GM19452 (cell line): ENCODE measurements around the gene TEX264.

ENCODE experiments used
- ATAC-seq: cut with Tn5 transposase; IDR thresholded peaks from one replicate; pipeline ENCODE4 v1.9.1; 2021; ENCODE audit not compliant: unreplicated experiment

TEX264 gene

DNA sequence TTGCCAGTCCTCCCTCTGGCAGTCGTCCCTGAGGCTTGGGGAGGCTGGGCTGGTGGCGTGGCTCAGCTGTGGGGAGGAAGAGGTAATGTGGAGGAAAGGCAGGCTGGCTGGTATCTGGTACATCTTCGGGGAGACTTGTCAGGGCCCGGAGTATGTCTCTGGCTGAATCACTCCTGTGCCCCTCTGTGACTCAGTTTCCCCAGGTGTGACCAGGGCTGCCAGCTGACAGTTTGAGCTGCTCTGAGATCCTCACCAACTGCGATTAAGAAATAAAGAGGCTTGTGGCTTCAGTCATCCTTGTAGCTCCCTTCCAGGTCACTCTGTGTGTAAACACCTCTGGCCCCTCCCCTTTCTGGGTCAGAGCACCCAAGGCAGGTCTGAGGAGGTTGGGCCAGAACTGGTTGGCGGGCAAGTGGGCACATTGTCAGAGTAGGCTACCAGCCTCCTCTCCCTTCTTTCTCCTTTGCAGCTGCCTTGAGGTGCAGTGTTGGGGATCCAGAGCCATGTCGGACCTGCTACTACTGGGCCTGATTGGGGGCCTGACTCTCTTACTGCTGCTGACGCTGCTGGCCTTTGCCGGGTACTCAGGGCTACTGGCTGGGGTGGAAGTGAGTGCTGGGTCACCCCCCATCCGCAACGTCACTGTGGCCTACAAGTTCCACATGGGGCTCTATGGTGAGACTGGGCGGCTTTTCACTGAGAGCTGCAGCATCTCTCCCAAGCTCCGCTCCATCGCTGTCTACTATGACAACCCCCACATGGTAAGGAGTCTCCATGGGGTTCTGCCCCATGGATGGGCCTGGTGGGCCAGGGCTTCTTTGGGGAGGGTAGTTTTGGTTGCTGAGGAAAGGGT is 3.0 kb downstream of the TEX264 start:
- no peak for ATAC-seq

DNA sequence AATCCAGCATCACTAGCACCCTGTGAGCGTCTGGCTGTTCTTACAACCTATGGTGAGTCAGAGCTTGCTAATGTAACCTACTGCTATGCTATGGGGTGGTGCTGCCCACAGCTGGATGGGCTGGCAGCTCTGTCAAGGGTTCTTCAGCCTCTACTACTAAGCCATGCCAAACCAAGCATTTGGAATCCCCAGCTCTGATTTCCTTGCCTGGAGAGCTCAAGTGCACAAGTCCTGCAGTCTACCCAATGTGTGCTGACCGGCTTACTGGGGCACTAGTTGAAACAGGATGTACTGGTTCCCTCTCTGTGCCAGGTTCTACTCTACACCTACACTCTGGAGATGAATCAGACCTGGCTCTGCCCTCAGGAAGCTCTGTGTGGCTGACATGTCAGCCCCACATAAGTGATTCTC is 4.2 kb downstream of the TEX264 start:
- ATAC-seq = no peak

DNA sequence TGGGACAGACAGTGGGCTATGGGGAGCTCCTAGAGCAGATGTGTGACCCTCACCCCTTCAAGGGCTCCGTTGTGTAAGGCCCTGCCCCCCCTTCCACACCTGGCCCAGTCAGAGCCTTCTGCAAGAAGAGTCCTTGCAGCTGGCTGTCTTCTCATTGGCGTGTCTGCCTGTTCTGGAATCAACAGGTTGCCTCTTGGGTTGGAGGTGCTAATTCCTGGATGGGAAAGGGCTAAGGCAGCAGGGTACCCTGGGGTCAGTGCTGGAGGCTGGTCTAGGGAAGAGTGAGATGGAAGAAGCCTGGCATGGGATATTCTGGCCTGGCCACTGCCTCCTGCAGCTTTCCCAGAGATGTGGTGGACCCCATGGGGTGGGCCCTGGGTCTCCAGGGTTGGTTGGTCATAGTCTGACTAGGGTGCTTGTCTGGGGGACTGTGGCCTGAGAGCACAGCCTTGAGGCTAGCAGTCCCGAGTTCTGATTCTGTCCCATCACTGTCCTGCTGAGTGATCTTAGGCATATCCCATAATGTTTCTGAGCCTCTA is 5.1 kb downstream of the TEX264 start:
- no peak for ATAC-seq

DNA sequence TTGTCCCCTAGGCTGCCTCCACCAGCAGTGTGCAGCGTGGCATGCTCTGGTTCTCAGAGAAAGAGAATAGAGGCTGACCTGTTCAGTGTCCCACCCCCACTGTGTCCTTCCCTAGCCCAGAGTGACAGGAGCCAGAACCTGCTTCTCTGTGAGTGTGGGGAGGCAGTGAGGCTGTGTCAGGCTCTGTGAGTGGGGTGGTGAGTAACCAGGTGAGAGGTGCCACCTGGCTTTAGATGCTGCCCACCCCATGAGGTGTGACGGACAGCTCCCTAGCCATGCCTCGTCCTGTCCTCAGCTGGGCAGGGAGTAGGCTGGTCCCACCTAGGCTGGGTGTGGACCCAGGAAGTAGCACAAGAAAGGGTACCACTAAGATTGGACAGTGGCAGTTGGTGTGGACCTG is 6.3 kb downstream of the TEX264 start:
- no peak for ATAC-seq

DNA sequence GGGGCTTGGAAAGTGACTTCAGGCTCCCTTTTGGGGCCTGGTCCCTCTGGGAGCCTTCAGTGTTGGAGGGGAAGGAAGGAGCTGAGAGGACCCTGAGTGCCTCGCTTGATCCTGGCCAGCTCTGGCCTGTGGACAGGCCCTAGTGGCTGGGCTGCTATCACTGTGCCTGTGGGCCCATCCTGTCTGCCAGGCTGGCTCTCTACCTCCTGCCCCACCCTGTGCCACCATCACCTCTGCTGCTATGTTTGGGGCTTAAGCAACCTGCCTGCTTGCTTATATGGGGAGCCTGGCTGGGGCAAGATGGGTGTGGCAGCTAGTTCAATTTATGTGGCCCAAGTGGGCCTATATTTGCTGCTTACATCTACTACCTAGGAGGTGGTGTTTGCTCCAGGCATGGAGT is 7.1 kb downstream of the TEX264 start:
- ATAC-seq = no peak

DNA sequence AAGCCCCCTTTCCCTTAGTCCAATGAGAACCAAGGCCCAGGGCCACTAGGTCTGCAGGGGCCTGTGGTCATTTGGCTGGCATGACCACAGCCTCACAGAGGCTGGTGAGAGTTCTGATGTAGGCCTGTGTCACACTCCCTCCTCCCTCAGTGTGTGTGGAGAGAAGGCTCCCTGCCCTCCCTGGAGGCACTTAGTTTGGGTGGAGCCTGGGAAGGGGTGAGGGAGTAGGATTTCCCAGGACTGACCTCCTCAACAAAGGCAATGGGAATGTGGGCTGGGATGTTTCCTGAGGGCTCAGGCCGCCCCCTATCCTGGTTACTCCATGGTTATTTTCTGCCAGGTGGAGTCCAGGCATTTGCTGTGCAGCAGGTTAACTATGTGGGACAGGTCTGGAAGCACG is 7.6 kb downstream of the TEX264 start:
- ATAC-seq = no peak

DNA sequence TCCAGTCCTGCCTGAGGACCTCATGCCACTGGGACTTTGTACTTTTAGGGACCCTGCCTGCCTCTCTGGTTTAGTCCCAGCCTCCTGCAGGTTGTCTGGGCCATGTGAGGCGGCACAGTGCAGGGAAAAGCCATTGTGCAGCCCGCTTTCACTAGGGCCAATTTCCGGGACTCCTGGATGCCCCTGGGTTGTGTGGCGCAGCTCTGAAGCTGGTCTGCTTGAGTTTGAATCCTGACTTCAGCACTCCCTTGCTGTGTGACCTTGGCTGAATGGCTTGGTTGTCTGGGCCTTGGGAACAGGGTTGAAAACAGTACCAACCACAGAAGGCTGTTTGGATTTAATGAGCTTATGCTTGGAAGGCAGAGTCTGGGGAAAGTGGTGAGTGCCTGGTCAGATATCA is 8.3 kb downstream of the TEX264 start:
- no peak for ATAC-seq

DNA sequence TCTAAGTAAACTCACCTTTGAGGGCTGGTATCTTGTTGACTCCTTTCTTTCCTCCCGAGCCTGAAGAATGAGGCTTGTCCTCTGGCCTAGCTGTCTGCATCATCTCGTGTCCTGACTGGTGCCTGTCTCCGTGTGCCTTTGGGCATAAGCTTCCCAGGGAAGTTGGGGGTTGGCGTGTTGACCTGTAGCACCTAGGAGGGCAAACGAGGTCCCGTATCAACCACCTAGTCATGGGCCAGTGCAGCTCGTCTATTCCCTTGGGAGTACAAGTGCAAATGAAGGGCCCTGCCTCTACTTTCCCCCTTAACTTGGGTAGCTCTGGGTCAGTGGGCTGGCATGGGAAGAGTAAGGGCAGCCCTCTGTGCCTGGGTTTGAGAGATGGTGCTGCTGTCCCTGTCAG is 8.7 kb downstream of the TEX264 start:
- ATAC-seq = no peak

DNA sequence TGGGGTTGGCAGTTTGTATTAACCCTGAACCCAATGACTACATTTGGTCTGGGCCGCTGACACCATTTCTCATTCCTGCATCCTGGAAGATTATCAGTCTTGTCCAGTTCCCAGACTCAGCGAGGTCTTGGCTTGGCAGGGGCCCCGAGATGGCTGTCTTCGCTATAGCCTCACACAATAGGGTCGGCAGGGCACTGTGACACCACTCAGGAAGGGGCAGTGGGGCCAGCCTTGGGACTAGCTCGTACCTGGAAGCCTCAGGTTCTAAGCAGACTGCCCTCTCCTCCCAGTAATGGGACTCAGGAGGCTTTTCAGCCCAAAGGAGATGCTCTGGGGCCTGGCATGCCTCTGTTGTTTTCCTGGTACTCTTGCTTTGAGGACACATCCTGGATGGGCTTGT is 9.1 kb downstream of the TEX264 start:
- ATAC-seq = no peak

DNA sequence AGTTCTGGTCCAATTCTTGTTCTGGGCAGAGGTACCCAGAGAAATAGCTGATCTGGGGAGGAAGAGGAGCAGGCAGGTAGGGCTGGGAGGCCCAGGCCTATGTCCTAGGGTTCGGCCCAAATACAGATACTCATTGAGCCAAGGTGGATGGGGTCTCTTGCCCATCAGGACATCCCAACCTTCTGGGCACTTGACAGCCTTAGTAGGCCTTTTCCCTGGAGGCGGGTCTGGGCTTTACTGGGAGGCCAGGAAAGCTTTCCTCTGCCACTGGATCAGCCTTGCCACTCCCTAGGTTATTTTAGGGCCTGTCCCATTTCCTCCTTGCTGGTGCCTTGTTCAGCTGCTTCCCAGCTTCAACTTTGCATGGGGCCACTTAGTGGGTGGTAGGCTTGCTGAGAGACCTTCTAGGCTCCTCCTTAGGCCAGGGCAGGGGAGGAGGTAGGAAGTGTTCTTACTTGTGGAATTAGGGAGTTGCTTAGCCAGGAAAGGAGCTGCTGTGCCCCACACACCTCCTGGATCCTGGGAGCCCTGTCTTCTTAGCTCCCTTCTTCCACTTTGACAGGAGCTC is 9.7 kb downstream of the TEX264 start:
- no peak for ATAC-seq

DNA sequence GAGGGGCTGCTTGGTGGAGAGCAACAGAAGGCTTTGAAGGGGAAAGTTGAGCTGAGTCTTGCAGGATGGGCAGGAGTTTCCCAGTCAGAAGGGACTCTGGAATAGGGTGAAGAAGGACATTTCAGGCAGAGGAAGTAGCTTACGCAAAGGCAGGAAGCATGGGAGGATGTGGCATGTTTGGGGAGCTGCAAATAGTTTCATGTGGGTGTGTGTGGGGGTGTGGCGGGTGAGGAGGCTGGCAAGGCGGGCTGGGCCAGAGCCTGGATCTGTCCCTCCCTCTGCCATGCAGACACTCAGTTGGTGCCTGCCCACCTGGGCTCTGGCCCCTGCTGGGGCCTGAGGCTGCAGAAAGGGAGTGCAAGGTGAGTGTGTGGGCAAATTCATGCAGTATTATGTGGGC is 10.4 kb downstream of the TEX264 start:
- no peak for ATAC-seq

DNA sequence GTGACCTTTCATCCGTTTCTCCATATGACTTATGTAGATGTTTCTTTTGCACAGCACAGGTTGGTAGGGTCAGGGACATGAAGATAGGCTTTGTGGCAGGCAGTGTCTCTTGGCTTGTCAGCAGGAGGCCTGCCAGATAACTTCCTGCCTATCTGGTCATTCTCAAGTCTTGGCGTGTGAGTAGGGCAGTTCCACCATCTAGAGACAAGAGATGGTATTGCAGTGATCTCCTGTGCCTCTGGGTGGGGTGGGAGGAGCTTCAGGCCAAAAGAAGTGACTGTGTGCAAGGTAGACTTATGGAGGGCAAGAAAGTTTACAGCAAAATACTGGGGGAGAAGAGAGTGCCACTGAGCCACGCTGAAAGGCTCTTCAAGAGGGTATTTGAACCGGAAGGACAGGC is 11.0 kb downstream of the TEX264 start:
- peak; percentile 75 for ATAC-seq

DNA sequence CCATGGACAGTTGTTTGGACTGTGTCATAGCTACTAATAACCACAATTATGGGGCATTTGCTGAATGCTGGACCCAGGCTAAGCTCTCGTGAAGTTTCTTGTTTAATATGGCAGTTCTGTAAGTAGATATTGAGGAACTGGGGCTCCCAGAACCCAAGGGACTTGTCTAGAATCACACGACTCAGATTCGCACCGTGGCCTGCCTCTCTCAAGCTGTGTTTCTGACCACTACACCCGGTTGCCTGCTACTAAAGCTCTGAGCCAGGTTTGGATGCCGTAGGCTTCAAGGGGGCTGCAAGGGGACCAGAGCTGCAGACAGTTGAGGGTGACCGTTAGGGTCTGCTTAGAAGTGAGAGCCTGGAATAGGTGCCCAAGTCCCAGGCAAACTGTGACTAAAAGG is 11.5 kb downstream of the TEX264 start:
- no peak for ATAC-seq

DNA sequence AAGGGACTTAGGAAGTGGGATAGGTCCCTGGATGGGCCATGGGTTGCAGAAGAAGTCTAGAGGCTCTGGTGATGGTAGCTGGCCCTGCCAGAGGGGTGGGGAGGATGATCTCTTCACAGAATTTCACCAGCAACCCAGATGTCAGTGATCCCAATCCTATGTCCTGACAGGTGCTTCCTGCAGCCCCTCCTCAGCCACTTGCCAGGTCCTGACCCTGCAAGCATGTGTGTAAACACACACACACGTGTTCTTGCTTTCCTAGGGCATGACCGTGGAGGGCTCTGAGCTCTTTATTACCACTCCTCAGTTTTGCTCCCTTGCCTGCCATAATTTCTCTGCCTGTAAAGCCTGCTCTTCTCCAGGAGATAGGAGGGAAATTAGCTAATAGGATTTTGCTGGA is 12.5 kb downstream of the TEX264 start:
- ATAC-seq = no peak

DNA sequence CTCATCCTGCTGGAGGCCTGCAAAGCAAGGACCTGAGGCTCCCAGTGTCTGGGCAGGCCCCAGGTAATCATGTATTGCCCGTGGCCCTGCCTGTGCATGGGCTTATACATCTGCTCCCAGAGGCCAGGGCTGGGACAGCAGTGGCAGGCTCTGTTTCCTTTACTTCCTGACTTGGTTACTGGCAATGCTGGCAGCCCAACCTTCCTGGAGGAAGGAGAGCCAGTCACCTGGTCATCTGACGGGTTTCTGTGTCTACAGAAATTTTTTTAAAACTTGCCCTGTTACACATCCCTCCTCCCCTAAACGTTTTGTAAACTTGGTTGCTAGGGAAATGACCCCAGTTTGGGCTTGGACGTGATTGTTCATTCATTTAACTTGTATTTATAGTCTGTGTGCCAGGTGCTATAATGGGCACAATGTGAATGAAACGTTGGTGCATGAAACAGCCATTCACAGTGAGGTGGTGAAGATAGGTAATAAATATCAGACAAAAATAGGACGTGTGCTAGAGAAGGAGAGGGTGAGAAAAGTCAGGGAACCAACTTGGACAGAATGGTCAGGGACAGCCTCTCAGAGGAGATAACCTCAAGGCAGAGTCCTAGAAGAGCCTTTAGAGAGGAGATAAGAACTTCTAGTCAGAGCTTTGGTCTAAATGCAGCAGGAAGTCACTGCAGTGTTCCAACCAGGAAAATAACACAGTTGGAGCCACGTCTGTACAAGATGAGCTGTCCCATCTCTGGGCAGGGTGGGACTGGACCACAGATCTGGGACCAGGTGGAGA is 14.1 kb downstream of the TEX264 start:
- ATAC-seq = no peak

DNA sequence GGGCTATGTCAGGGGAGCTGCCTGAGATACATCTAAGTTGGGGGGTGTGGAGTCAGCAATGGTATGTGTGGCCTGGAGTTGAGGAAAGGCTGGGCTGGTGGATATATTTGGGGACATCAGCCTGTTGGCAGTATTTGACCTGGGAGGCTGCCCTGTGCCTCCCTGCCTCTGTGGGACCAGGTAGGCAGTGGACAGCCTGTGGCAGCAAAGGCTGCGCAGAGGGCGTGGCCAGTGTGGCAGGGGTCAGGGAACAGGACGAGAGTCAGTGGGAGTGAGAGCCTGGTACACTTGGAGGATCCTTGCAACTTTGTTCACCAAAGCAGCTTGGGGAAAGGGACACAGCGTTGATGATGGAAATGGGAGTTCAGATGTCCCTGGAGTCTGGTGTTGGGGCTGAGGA is 15.0 kb downstream of the TEX264 start:
- no peak for ATAC-seq

DNA sequence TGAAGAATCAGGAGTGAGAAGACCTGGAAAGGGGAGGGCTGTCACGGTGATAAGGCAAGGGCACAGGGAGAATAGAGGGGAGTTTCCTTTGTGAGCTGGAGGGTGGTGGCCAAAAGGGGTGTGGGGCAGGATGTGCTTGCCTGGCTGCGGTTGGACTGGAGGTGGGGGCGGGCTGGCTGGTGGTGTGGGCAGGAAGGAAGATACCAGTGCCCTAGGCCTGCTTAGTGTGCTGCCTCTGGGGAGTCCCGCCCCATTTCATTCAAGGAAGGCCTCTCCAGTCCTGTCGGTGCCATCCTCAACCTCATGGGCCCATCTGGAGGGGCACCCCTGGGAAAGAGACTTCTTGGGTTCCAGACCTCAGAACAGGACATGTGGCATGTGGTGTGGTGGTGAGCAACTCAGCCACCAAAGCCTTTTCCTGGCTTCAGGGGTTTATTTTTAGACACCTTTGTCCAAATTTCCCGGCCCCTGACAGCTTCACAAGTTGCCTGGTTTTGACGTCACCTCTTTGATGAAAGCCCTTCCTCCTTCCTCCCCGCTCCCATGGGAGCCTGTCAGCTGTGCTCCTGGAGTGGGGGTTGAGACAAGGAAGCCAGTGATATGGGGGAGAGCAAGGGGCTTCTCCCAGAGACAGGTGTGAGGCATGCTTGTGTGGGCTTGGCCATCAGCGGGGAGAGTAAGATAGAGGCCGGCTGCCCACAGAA is 15.6 kb downstream of the TEX264 start:
- peak; percentile 48 for ATAC-seq

DNA sequence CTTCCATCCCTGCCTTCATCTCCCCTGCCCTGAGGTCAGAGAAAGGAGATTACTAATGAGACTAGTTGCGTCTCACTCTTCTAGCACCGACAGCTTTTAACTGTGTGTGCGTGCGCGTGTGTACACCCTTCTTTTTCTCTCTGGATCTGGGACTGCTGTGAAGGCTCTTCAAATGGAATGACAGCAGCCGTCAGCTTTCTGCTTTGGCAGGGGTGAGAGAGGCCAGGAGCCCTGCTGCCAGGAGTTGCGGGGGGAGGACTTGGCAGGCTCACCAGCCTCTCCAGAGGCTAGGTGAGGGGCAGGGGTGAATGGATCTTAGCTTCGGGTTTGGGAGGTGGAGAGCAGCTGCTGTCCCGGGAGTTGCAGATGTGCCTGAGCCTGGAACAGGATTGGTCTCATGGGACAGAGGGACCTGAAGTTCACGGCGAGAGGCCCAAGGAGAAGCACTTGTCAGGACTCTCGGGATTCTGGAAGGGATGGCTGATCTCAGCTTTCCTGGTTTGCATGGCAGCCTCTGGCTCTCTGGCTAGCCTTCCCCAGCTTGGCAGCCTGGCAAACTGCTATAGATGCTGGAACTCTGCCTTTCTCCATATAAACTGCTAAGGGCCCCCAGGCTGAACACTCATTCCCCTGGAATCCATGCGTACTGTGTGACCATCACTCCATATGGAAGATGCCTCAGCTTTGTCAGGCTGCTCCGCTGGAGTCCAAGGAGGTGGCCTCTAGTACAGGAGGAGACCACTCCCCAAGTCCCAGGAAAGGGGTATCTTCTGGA is 16.6 kb downstream of the TEX264 start:
- ATAC-seq = no peak

DNA sequence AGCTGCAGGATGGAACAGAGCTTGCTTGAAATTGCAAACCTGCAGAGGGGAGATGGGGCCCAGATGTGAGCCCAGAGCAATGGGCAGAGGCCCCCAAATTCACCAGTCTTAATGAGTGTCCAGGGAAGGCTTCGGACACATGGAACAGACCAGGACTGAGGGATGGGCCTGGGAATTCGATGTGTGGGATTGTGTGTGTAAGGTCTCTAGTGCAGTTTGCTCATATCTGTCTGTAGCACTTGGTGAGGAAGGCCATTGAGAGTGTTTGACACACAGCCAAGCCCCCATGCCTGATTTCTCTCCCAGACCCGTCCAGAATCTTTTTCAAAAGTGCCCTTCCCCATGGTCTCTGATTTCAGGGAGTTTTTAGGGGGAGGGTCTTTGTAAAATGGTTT is 17.2 kb downstream of the TEX264 start:
- ATAC-seq = no peak

DNA sequence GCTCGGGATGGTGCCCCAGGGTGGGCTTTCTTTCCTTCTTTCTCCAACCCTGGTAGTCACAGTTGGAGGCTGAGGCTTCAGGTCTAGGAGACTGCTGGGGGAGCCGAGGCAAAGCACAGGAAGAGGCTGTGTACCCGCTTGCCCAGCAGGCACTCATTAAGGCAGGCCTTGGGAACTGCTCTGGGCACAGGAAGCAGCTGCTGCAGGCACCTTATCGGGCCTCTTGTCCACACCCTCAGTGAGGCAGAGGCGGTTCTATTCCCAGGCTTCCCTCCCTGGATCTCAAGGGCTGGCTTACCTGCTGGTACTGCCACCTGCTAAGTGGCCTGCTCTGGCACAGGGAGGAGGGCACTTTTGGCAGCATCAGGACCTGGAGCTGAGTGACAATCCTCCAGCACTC is 20.0 kb downstream of the TEX264 start:
- no peak for ATAC-seq
